Prostate gland (tissue), 2 donors: ENCODE results near the gene APBA3. TPM values are rescaled to one million over a fixed set of nuclear protein-coding genes. Genes with fewer than 3 reads are reported as not detected.

Experiments
- DNase-seq: peaks from one replicate; pipeline ENCODE4 v3.0.0-alpha.2; 2019; ENCODE audit warnings: low spot score
- H3K27ac ChIP-seq, 2 donors: fragments of 200-600 bp; sonication (generic); 2 replicates each; pipeline ENCODE4 v1.5.1; 2017 to 2019
- H3K27me3 ChIP-seq: fragments of 200-600 bp; sonication (generic); replicated peaks from 2 replicates; pipeline ENCODE4 v1.5.1; 2019; ENCODE audit not compliant: insufficient read depth
- H3K36me3 ChIP-seq, 2 donors: fragments of 200-600 bp; sonication (generic); 1 replicate in 1 of 2; 2 replicates in 1 of 2; pipeline versions ENCODE4 v1.5.1 to v1.8.1; 2017 to 2019
- H3K4me1 ChIP-seq: fragments of 200-600 bp; sonication (generic); replicated peaks from 2 replicates; pipeline ENCODE4 v1.5.1; 2019
- H3K4me3 ChIP-seq, 2 donors: fragments of 200-600 bp; sonication (generic); 2 replicates each; pipeline ENCODE4 v1.5.1; 2017 to 2019
- H3K9me3 ChIP-seq: fragments of 200-600 bp; sonication (generic); 2 replicates; pipeline ENCODE4 v1.5.1; 2017
- CTCF ChIP-seq, 4 experiments: fragments of 200-600 bp in 2 of 4; fragments of 450-650 bp in 2 of 4; sonication (generic) in 2 of 4; IDR thresholded peaks; 1 replicate in 3 of 4; 2 replicates in 1 of 4; pipeline ENCODE4 v1.5.1; 2016 to 2019; ENCODE audit warnings: antibody characterized with exemption in 4 of 4, mild to moderate bottlenecking in 2 of 4, moderate library complexity in 2 of 4
- POLR2A ChIP-seq: fragments of 450-650 bp; IDR thresholded peaks from one replicate; pipeline ENCODE4 v1.6.1; 2016; ENCODE audit warnings: antibody characterized with exemption, mild to moderate bottlenecking
- POLR2AphosphoS5 ChIP-seq: sonication (generic); formaldehyde crosslinking; IDR thresholded peaks from one replicate; pipeline ENCODE4 v1.6.1; 2017; ENCODE audit warnings: antibody characterized with exemption
- WGBS: methylation state at CpG from one replicate; pipeline ENCODE4 v1.1.5; 2018; 5-methylcytosine and 5-hydroxymethylcytosine counted together
- intact Hi-C: fragments of 100-400 bp; cut with DNase I; formaldehyde crosslinking; loops from one replicate; pipeline ENCODE4 v1.14.2; 2022
- total RNA-seq, 2 donors: library from RNA; depleted of rRNA; stranded (reverse); fragments of >200 nt; gene quantifications; one replicate each; pipeline ENCODE4 v1.1.0, GENCODE V29; 2016

The APBA3 gene
- 10 to 100 TPM; 45.7 to 63.8 TPM for total RNA-seq

- Histone ChIP-seq H3K4me3 (peak within 1 kb of the TSS; percentile 66 to 78), H3K4me1 (peaks cover 3% of the 10 kb centered on the region), H3K36me3 (peaks cover 0 to 4% of the 10 kb centered on the region in 2 donors), H3K27me3 (no peaks in the 10 kb centered on the region), H3K9me3 (no peaks in the 10 kb centered on the region), H3K27ac (peak within 1 kb of the TSS; percentile 96 to 99)
- intact Hi-C loops, result loop anchor here (5.0 kb wide), 1 partner anchor 226 kb away; the partner anchor contains the start of gene EEF2
- TF ChIP-seq POLR2A (peak; percentile 88), CTCF (IDR thresholded peaks at IDR 0.05) (peak; percentile 73 to 94 (median 84)), POLR2AphosphoS5 (peak; percentile 96)
- DNase-seq, result peak; percentile 80
- WGBS, result 3% methylated on average over 45 of the region's 45 CpGs
These were observed at the start of gene APBA3 for GRCh38 chr19:3761382-3762129. Gene APBA3, minus strand, starts transcription at chr19:3761692. Its CDS starts 1,428 bp downstream, at chr19:3760264.

DNA sequence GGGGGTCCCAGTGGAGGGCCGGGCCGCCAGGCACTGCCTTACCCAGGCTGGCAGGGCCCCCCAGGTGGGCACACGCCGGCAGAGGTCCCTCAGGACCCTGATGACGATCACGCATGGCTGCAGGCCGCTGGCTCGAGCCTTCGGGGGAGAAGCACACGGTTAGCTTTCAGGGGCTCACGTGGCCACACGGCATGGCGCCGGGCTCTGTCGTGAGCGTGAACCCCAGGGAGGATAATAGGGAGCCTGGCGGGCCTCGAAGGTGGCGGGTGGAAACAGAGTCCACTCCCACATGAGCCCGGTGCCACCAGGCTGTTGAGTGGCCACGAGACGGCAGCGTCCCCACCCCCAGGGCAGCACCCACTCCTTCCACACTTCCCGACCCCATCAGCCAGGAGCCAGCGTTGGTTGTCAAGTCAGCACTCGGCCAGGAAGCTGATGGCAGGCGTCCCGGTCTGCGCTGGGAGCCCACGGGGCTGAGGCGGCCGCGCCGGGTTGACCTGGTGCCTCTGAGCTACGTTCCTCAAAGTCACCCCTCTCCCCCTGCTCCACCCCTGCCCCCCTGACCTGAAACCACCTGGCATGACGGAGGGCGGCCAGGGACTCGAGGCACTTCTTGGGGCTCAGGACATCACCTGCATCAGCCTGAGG lies 49.3 kb upstream of the APBA3 start:
- Histone ChIP-seq H3K4me1 (no peaks in the 10 kb centered on the region), H3K27ac (no peak overlapping the region), H3K36me3 (no peaks in the 10 kb centered on the region), H3K9me3 (no peaks in the 10 kb centered on the region), H3K27me3 (no peaks in the 10 kb centered on the region), H3K4me3 (no peak overlapping the region)
- TF ChIP-seq POLR2AphosphoS5, result no peak
- TF ChIP-seq CTCF (IDR thresholded peaks at IDR 0.05), result no peak
- intact Hi-C loops, result no loop called here
- no peak for DNase-seq
- WGBS, result 83% methylated on average over 34 of the region's 38 CpGs

DNA sequence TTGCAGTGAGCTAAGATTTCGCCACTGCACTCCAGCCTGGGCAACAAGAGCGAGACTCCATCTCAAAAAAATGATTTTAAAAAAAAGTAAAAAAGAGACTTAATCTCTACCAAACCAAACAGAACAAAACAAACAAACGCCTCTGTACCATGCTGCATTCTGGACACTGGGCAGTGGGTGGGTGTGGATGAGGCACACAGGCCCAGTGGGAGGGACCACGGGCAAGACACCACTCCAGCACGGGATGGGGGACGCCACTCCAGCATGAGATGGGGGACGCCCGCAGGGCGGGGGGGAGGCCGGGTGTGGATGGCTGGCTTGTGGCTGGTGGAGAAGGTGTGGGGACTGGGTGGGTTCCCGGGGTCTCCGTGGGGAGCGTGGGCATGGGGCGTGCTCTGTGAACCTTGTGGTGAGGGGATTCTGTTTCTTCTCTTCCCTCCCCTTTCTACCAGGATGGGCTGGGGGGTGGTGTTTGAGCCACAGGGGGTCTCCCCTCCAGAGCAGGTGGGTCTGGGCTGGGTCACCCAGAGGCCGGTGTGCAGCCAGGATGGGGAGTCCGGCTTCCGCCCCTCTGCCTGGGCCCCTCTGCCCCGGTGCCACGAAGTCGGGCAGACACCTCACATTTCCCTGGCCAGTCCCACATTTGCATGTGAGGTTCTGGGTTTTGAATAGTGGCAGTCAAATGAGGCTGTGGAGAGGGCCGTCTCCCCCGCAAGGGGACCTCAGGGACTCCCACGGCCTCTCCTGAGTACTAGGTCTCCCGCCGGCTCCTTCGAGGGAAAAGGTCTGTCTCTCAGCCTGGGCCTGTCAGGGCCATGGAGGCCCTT lies 48.6 kb upstream of the APBA3 start:
- intact Hi-C loops, result no loop called here
- 66% methylated on average over 26 of the region's 26 CpGs for WGBS

GRCh38 chr19:3808420-3809143 lies 47.1 kb upstream of the APBA3 start:
- H3K36me3 ChIP-seq, result no peaks in the 10 kb centered on the region
- 64% methylated on average over 33 of the region's 33 CpGs for WGBS
- no peaks in the 10 kb centered on the region for H3K4me1 ChIP-seq
- intact Hi-C loops, result no loop called here
- no peak overlapping the region for H3K27ac ChIP-seq
- H3K27me3 ChIP-seq, result no peaks in the 10 kb centered on the region
- H3K4me3 ChIP-seq, result no peak overlapping the region
- TF ChIP-seq CTCF (IDR thresholded peaks at IDR 0.05), result no peak
- no peak for TF ChIP-seq POLR2AphosphoS5
- no peak for TF ChIP-seq POLR2A
- peak; percentile 17 for DNase-seq
- no peaks in the 10 kb centered on the region for H3K9me3 ChIP-seq

More for the DNA sequence above, 48.6 kb upstream of the APBA3 start:
- Histone ChIP-seq H3K4me1 (no peaks in the 10 kb centered on the region), H3K9me3 (no peaks in the 10 kb centered on the region), H3K4me3 (no peak overlapping the region), H3K27ac (no peak overlapping the region), H3K27me3 (no peaks in the 10 kb centered on the region), H3K36me3 (no peaks in the 10 kb centered on the region)
- TF ChIP-seq POLR2A (no peak), POLR2AphosphoS5 (no peak), CTCF (IDR thresholded peaks at IDR 0.05) (no peak)
- DNase-seq, result no peak
